Transverse colon (tissue), 4 donors: ENCODE data around the gene S100G. TPM values are rescaled to one million over a fixed set of nuclear protein-coding genes. Genes with fewer than 3 reads are reported as not detected.

Source experiments
- DNase-seq: peaks from one replicate; pipeline ENCODE4 v3.0.0-alpha.2; 2019
- H3K27ac ChIP-seq, 4 donors: fragments of 200-600 bp; sonication (generic); 2 replicates each; pipeline ENCODE4 v1.5.1; 2016 to 2018; ENCODE audit warnings: inconsistent platforms in 4 of 4
- H3K27me3 ChIP-seq: fragments of 200-600 bp; sonication (generic); 2 replicates; pipeline ENCODE4 v1.5.1; 2017; ENCODE audit warnings: inconsistent platforms
- H3K36me3 ChIP-seq, 4 donors: fragments of 200-600 bp; sonication (generic); 2 replicates each; pipeline ENCODE4 v1.5.1; 2017 to 2019; ENCODE audit warnings: inconsistent platforms in 4 of 4
- H3K4me1 ChIP-seq, 4 donors: fragments of 200-600 bp; sonication (generic); 2 replicates each; pipeline ENCODE4 v1.5.1; 2017 to 2020; ENCODE audit warnings: inconsistent platforms in 4 of 4
- H3K4me3 ChIP-seq, 4 donors: fragments of 200-600 bp; sonication (generic); 1 replicate in 1 of 4; 2 replicates in 3 of 4; pipeline versions ENCODE4 v1.5.1 to v1.6.1; 2017 to 2019; ENCODE audit warnings: inconsistent platforms in 4 of 4
- H3K9me3 ChIP-seq, 2 donors: fragments of 200-600 bp; sonication (generic); 2 replicates each; pipeline ENCODE4 v1.5.1; 2017 to 2019; ENCODE audit warnings: inconsistent platforms in 2 of 2
- EP300 ChIP-seq: sonication (generic); formaldehyde crosslinking; IDR thresholded peaks from one replicate; pipeline ENCODE4 v1.6.1; 2017; ENCODE audit warnings: antibody characterized with exemption, low read depth
- POLR2A ChIP-seq: fragments of 450-650 bp; IDR thresholded peaks from one replicate; pipeline ENCODE4 v1.6.1; 2016; ENCODE audit warnings: antibody characterized with exemption, mild to moderate bottlenecking, moderate library complexity
- POLR2AphosphoS5 ChIP-seq, 3 donors: sonication (generic); formaldehyde crosslinking; IDR thresholded peaks; one replicate each; pipeline ENCODE4 v1.6.1; 2016; ENCODE audit warnings: antibody characterized with exemption in 3 of 3
- WGBS, 2 donors: methylation state at CpG; one replicate each; pipeline ENCODE4 v1.1.5; 2018; ENCODE audit warnings: low coverage in 1 of 2; 5-methylcytosine and 5-hydroxymethylcytosine counted together
- in situ Hi-C, 4 donors: fragments of 200-750 bp; cut with MboI; loops; one replicate each; pipeline versions ENCODE4 v1.15.0 to v1.15.1; 2017; ENCODE audit warnings: low sequenced_read_pairs in 3 of 4, low pct_ligation_motif_present in 1 of 4, low pct_unique_long_range_greater_than_20kb in 1 of 4
- intact Hi-C: fragments of 100-400 bp; cut with DNase I; formaldehyde crosslinking; loops from one replicate; pipeline ENCODE4 v1.15.1; 2023; ENCODE audit warnings: low total_unique reads
- total RNA-seq, 4 donors: library from RNA; depleted of rRNA; stranded (reverse); fragments of >200 nt; gene quantifications; one replicate each; pipeline ENCODE4 v1.1.0, GENCODE V29; 2016
- TF ChIP-seq, protein P1 (sequence below), 5 experiments: fragments of 200-600 bp in 3 of 5; fragments of 450-650 bp in 2 of 5; sonication (generic) in 3 of 5; IDR thresholded peaks; 1 replicate in 2 of 5; 2 replicates in 3 of 5; pipeline ENCODE4 v1.5.1; 2016 to 2017; ENCODE audit warnings: antibody characterized with exemption in 5 of 5, inconsistent platforms in 3 of 5, mild to moderate bottlenecking in 2 of 5, moderate library complexity in 1 of 5

Gene S100G
- total RNA-seq, 4 donors from 2014 or later, result not detected

DNA sequence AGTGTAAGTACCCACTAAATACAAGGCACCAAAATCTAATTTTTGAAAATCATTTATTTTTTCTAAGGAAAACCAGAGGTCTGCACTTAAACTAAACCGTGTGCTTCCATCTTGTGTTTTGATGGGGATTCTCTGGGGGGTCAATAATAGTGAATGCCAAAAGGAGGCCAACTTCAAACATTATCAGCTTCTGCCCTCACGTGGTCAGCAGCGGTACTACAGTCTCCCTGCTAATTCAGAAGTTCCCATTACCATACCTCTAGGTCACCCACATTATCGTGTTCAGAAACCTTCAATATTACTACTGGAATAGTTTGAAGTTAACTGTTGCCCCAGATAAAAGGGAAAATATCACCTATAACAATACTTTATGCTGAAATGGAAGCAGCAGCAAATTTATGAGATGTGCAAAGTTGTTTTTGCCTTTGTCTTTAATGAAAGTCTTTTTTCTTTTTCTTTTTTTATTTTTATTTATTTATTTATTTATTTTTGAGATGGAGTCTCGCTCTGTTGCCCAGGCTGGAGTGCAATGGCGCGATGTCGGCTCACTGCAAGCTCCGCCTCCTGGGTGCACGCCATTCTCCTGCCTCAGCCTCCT lies 45.2 kb downstream of the S100G start:
- in situ Hi-C loops (loop anchor here in 3 of 4 donors (25.0 kb wide), 2 partner anchors 258 to 1008 kb away; no protein-coding TSS in a partner anchor), intact Hi-C loops (no loop called here)
- DNase-seq, result peak; percentile 65
- H3K4me3 ChIP-seq, result no peak overlapping the region
- H3K4me1 ChIP-seq, result no peaks in the 10 kb centered on the region
- no peaks in the 10 kb centered on the region for H3K36me3 ChIP-seq
- no peaks in the 10 kb centered on the region for H3K9me3 ChIP-seq
- 20 to 47% methylated on average over 5 to 10 of the region's 10 CpGs for WGBS, 2 donors
- H3K27me3 ChIP-seq, result no peaks in the 10 kb centered on the region
- no peak overlapping the region for H3K27ac ChIP-seq
- TF ChIP-seq POLR2A, result no peak
- TF ChIP-seq EP300, result no peak
- TF ChIP-seq, protein P1, sequence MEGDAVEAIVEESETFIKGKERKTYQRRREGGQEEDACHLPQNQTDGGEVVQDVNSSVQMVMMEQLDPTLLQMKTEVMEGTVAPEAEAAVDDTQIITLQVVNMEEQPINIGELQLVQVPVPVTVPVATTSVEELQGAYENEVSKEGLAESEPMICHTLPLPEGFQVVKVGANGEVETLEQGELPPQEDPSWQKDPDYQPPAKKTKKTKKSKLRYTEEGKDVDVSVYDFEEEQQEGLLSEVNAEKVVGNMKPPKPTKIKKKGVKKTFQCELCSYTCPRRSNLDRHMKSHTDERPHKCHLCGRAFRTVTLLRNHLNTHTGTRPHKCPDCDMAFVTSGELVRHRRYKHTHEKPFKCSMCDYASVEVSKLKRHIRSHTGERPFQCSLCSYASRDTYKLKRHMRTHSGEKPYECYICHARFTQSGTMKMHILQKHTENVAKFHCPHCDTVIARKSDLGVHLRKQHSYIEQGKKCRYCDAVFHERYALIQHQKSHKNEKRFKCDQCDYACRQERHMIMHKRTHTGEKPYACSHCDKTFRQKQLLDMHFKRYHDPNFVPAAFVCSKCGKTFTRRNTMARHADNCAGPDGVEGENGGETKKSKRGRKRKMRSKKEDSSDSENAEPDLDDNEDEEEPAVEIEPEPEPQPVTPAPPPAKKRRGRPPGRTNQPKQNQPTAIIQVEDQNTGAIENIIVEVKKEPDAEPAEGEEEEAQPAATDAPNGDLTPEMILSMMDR (IDR thresholded peaks at IDR 0.05), result peak; percentile 66 to 90 (median 72)

DNA sequence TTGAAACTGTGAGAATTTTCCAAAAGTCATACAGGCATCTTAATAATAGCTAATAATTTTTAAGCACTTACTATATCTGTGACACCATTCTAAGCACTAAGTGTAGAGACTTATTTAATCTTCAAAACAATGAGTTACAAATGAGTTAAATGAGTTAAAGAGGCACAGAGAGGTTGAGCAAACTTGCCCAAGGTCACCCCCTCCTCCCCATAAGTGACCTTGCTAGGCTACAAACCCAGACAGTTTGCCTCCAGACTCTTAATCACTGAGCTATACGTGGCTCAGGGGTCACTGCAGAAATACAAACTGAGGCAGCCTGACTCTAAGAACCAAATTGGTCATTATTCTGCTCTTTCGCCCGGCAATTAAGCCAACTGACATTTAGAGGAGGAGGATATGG lies 47.0 kb downstream of the S100G start:
- intact Hi-C loops (no loop called here), in situ Hi-C loops (loop anchor here in 3 of 4 donors (25.0 kb wide), 2 partner anchors 260 to 1010 kb away; no protein-coding TSS in a partner anchor)
- DNase-seq, result no peak
- TF ChIP-seq, protein P1 (IDR thresholded peaks at IDR 0.05), result no peak
- TF ChIP-seq POLR2AphosphoS5 (IDR thresholded peaks at IDR 0.05), result no peak
- TF ChIP-seq POLR2A, result no peak
- no peak for TF ChIP-seq EP300
- no peaks in the 10 kb centered on the region for H3K4me1 ChIP-seq
- H3K27ac ChIP-seq, result no peak overlapping the region
- no peaks in the 10 kb centered on the region for H3K9me3 ChIP-seq
- H3K36me3 ChIP-seq, result no peaks in the 10 kb centered on the region
- 63% methylated on average over 3 of the region's 3 CpGs; no CpG with 5 or more reads in 1 of the 2 donors for WGBS, 2 donors
- H3K4me3 ChIP-seq, result no peak overlapping the region
- H3K27me3 ChIP-seq, result no peaks in the 10 kb centered on the region

DNA sequence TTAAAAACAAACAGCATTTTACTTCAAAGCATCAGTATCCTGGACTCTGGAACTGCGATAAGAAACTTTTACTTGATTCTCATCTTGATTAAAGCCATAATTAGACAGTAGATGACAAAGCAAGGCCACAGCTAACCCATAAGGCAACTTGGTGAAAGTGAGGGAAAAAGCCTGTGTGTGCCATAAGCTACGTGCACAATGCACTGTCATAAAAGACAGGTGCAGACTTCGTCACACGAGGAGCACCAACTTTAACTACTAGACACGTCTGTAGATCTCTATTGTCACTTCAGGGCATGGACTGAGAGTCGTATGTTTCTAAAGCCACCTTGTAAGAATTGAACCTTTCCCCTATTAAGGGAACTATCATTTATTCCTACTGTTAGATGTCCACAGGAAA lies 49.4 kb downstream of the S100G start:
- no peak for TF ChIP-seq POLR2AphosphoS5 (IDR thresholded peaks at IDR 0.05)
- TF ChIP-seq POLR2A, result no peak
- TF ChIP-seq, protein P1 (IDR thresholded peaks at IDR 0.05), result no peak
- TF ChIP-seq EP300, result no peak
- Histone ChIP-seq H3K9me3 (no peaks in the 10 kb centered on the region), H3K4me1 (no peaks in the 10 kb centered on the region), H3K27me3 (no peaks in the 10 kb centered on the region), H3K36me3 (no peaks in the 10 kb centered on the region), H3K27ac (no peak overlapping the region), H3K4me3 (no peak overlapping the region)
- in situ Hi-C loops (loop anchor here in 3 of 4 donors (25.0 kb wide), 2 partner anchors 262 to 1012 kb away; no protein-coding TSS in a partner anchor), intact Hi-C loops (no loop called here)
- WGBS, 2 donors, result 56 to 58% methylated on average over 5 to 6 of the region's 6 CpGs
- no peak for DNase-seq

DNA sequence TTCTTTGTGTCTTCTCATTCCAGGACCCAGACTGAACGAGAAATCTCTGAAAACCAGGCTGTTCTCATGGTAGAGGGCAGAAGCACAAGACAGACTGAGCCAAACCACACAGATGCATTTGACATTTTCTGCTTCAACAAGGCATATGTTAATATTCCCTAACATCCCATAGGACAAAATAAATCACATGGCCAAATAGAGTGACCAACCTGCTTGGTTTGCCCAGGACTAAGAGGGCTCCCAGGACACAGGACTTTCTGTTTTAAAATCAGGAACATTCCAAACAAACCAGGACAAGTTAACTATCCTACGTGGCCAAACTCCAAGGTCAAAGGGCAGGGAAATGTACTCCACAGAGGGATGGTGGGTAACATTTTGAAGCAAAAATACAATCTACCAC lies 50.8 kb downstream of the S100G start:
- DNase-seq, result no peak
- intact Hi-C loops, result no loop called here
- Histone ChIP-seq H3K36me3 (no peaks in the 10 kb centered on the region), H3K9me3 (no peaks in the 10 kb centered on the region), H3K27ac (no peak overlapping the region), H3K4me1 (no peaks in the 10 kb centered on the region), H3K4me3 (no peak overlapping the region), H3K27me3 (no peaks in the 10 kb centered on the region)
- WGBS, 2 donors, result 73% methylated on average over 2 of the region's 2 CpGs; no CpG with 5 or more reads in 1 of the 2 donors
- TF ChIP-seq POLR2AphosphoS5 (IDR thresholded peaks at IDR 0.05), result no peak
- TF ChIP-seq EP300, result no peak
- TF ChIP-seq, protein P1 (IDR thresholded peaks at IDR 0.05), result no peak
- no peak for TF ChIP-seq POLR2A
- in situ Hi-C loops, result no loop called here
